ENCODE measurements around the gene CD164L2.

The CD164L2 gene

GRCh38 chr1:27381969-27382762, 967 bp downstream of the CD164L2 start:
- DNase-seq = no peak

GRCh38 chr1:27380766-27381733, 2.1 kb downstream of the CD164L2 start:
- DNase-seq = no peak

- DNase-seq = no peak
These were observed 2.9 kb downstream of the CD164L2 start for GRCh38 chr1:27380224-27380623.

- DNase-seq = no peak
These were observed 3.5 kb downstream of the CD164L2 start for GRCh38 chr1:27379564-27380122.

GRCh38 chr1:27377760-27378495, 5.2 kb downstream of the CD164L2 start:
- DNase-seq = no peak

GRCh38 chr1:27374362-27375086, 8.6 kb downstream of the CD164L2 start, which contains the start of gene FCN3:
Gene FCN3 (minus strand): TSS chr1:27374824. CDS start chr1:27374818, 6 bp downstream.
- no peak for DNase-seq

GRCh38 chr1:27372808-27373690, 10.1 kb downstream of the CD164L2 start:
- no peak for DNase-seq

- no peak for DNase-seq
These were observed 10.9 kb downstream of the CD164L2 start for GRCh38 chr1:27372022-27372807.

- DNase-seq = no peak
These were observed 14.1 kb downstream of the CD164L2 start for GRCh38 chr1:27368869-27369582.

GRCh38 chr1:27367160-27367650, 15.9 kb downstream of the CD164L2 start:
- DNase-seq = no peak

GRCh38 chr1:27366411-27367159, 16.5 kb downstream of the CD164L2 start, which contains the start of gene MAP3K6:
Gene MAP3K6 (minus strand): TSS chr1:27366961. CDS start chr1:27366597, 364 bp downstream.
- peak; percentile 63 for DNase-seq

GRCh38 chr1:27366113-27366410, 17.1 kb downstream of the CD164L2 start:
- DNase-seq = no peak

- peak; percentile 83 for DNase-seq
These were observed 17.6 kb downstream of the CD164L2 start for GRCh38 chr1:27365372-27366112.

GRCh38 chr1:27364696-27365371, 18.3 kb downstream of the CD164L2 start:
- no peak for DNase-seq

- no peak for DNase-seq
These were observed 19.1 kb downstream of the CD164L2 start for GRCh38 chr1:27363766-27364695.

- DNase-seq = no peak
These were observed 21.6 kb downstream of the CD164L2 start for GRCh38 chr1:27361553-27361952.
